Parathyroid adenoma (tissue), 2 donors: ENCODE measurements around the gene ARID3B.
"Not testable (repeated sequence)": the region's sequence is repeated elsewhere in the genome, so short reads cannot be mapped to it uniquely, and the experiment has no call there.

Experiments
- H2AFZ ChIP-seq: fragments of 300-600 bp; sonication (generic); one replicate; pipeline ENCODE4 v1.7.0; 2017; ENCODE audit warnings: antibody characterized with exemption, mild to moderate bottlenecking
- H3K27ac ChIP-seq: fragments of 300-600 bp; sonication (generic); one replicate; pipeline ENCODE4 v1.7.0; 2017
- H3K27me3 ChIP-seq: fragments of 300-600 bp; sonication (generic); one replicate; pipeline ENCODE4 v1.7.0; 2017; ENCODE audit warnings: low read length; ENCODE audit not compliant: control insufficient read depth, insufficient read depth
- H3K36me3 ChIP-seq: fragments of 300-600 bp; sonication (generic); one replicate; pipeline ENCODE4 v1.7.0; 2017; ENCODE audit warnings: low read length; ENCODE audit not compliant: control insufficient read depth, insufficient read depth
- H3K4me1 ChIP-seq: fragments of 300-600 bp; sonication (generic); one replicate; pipeline ENCODE4 v1.7.0; 2017; ENCODE audit warnings: control low read depth
- H3K4me2 ChIP-seq: fragments of 300-600 bp; sonication (generic); one replicate; pipeline ENCODE4 v1.7.0; 2017; ENCODE audit warnings: low read length
- H3K4me3 ChIP-seq: fragments of 300-600 bp; sonication (generic); one replicate; pipeline ENCODE4 v1.7.0; 2017; ENCODE audit warnings: low read depth, low read length
- H3K79me2 ChIP-seq: fragments of 300-600 bp; sonication (generic); one replicate; pipeline ENCODE4 v1.7.0; 2017; ENCODE audit warnings: control low read depth
- H3K9ac ChIP-seq: fragments of 300-600 bp; sonication (generic); one replicate; pipeline ENCODE4 v1.7.0; 2017; ENCODE audit warnings: mild to moderate bottlenecking
- H3K9me3 ChIP-seq: fragments of 300-600 bp; sonication (generic); one replicate; pipeline ENCODE4 v1.7.0; 2017; ENCODE audit warnings: low read length; ENCODE audit not compliant: control insufficient read depth
- TF ChIP-seq, protein P1 (sequence below): fragments of 300-600 bp; sonication (generic); IDR thresholded peaks from one replicate; pipeline ENCODE4 v1.7.0; 2017; ENCODE audit warnings: antibody characterized with exemption, mild to moderate bottlenecking
- donor health status: primary hyperparathyroidism.

The ARID3B gene

DNA sequence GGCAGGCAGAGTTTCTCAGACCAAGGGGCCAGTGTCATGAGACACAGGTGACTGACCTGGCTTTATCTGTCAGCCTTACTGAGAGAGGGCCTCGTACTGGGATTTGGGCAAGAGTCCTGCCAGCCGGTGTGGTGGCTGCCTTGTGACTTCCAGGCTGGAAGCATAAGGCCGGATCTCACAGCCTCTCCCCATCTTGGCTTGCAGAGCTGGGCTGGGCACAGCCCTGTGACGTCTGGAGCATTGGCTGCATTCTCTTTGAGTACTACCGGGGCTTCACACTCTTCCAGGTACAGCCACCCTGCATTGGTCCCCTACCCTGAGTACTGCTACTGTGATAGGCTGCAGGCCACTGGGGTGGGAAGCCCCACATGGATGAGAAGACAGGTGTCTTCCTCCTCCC is 86.7 kb downstream of the ARID3B start:
- Histone ChIP-seq H3K4me1 (no peaks in the 10 kb centered on the region), H3K9ac (no peak overlapping the region), H3K9me3 (no peaks in the 10 kb centered on the region), H3K27me3 (no peaks in the 10 kb centered on the region), H3K79me2 (no peaks in the 10 kb centered on the region), H3K4me3 (no peak overlapping the region), H2AFZ (no peak overlapping the region), H3K4me2 (no peak overlapping the region), H3K27ac (no peak overlapping the region), H3K36me3 (no peaks in the 10 kb centered on the region)
- TF ChIP-seq, protein P1, sequence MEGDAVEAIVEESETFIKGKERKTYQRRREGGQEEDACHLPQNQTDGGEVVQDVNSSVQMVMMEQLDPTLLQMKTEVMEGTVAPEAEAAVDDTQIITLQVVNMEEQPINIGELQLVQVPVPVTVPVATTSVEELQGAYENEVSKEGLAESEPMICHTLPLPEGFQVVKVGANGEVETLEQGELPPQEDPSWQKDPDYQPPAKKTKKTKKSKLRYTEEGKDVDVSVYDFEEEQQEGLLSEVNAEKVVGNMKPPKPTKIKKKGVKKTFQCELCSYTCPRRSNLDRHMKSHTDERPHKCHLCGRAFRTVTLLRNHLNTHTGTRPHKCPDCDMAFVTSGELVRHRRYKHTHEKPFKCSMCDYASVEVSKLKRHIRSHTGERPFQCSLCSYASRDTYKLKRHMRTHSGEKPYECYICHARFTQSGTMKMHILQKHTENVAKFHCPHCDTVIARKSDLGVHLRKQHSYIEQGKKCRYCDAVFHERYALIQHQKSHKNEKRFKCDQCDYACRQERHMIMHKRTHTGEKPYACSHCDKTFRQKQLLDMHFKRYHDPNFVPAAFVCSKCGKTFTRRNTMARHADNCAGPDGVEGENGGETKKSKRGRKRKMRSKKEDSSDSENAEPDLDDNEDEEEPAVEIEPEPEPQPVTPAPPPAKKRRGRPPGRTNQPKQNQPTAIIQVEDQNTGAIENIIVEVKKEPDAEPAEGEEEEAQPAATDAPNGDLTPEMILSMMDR: no peak

DNA sequence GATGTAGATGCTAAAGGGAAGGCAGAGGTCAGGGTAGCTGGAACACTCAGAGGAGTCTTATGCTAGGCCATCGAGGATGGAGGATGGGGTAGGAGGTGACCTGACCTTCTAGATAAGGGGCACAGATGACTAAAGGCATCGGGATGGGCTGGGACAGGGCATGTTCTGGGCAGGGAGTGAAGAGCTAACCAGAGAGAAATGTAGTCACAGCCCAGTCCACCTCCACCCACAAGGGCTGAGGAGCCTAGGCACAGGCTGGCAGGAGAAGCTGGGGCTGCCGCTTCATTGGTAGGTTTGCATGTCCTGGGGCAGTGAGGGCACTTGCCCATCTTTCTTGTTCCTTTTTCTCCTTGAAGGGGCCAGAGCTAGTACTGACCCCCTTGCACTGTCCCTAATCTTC is 87.2 kb downstream of the ARID3B start:
- H3K4me3 ChIP-seq: no peak overlapping the region
- no peak overlapping the region for H3K4me2 ChIP-seq
- TF ChIP-seq, protein P1: no peak
- no peak overlapping the region for H3K27ac ChIP-seq
- H3K9me3 ChIP-seq: no peaks in the 10 kb centered on the region
- H3K4me1 ChIP-seq: no peaks in the 10 kb centered on the region
- no peak overlapping the region for H2AFZ ChIP-seq
- H3K79me2 ChIP-seq: no peaks in the 10 kb centered on the region
- H3K36me3 ChIP-seq: no peaks in the 10 kb centered on the region
- no peak overlapping the region for H3K9ac ChIP-seq
- H3K27me3 ChIP-seq: no peaks in the 10 kb centered on the region

DNA sequence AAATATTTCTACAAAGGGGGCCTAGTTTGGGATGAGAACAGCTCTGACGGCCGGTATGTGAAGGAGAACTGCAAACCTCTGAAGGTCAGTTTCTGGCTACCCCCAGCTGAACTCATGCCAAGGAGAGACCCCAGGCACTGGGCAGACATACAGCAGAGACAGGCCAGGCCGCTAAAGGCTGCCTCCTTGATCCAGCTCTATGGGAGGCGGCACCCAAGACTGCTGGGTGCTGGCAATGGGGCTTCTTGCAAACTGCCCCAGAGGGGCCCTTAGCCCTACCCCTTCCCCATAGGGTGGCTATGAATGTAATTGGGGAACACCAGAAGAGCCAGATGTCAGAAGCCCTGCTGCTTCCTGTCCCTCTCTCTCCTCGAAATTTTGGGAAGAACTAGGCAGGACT is 87.9 kb downstream of the ARID3B start:
- no peaks in the 10 kb centered on the region for H3K4me1 ChIP-seq
- H3K4me3 ChIP-seq: no peak overlapping the region
- TF ChIP-seq, protein P1: no peak

DNA sequence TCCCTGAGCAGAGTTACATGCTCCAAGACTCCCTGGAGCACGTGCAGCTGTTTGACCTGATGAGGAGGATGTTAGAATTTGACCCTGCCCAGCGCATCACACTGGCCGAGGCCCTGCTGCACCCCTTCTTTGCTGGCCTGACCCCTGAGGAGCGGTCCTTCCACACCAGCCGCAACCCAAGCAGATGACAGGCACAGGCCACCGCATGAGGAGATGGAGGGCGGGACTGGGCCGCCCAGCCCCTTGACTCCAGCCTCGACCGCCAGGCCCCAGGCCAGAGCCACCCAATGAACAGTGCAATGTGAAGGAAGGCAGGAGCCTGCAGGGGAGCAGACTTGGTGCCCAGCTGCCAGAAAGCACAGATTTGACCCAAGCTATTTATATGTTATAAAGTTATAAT is 88.7 kb downstream of the ARID3B start:
- not testable (repeated sequence) for H3K4me3 ChIP-seq, H3K9ac ChIP-seq, H3K27ac ChIP-seq, H3K36me3 ChIP-seq, H3K27me3 ChIP-seq, H2AFZ ChIP-seq, H3K4me2 ChIP-seq, H3K4me1 ChIP-seq, H3K79me2 ChIP-seq, H3K9me3 ChIP-seq

More for the DNA sequence above, 87.9 kb downstream of the ARID3B start:
- Histone ChIP-seq H3K36me3 (no peaks in the 10 kb centered on the region), H2AFZ (no peak overlapping the region), H3K27me3 (no peaks in the 10 kb centered on the region), H3K9ac (no peak overlapping the region), H3K27ac (no peak overlapping the region), H3K9me3 (no peaks in the 10 kb centered on the region), H3K79me2 (no peaks in the 10 kb centered on the region), H3K4me2 (no peak overlapping the region)

DNA sequence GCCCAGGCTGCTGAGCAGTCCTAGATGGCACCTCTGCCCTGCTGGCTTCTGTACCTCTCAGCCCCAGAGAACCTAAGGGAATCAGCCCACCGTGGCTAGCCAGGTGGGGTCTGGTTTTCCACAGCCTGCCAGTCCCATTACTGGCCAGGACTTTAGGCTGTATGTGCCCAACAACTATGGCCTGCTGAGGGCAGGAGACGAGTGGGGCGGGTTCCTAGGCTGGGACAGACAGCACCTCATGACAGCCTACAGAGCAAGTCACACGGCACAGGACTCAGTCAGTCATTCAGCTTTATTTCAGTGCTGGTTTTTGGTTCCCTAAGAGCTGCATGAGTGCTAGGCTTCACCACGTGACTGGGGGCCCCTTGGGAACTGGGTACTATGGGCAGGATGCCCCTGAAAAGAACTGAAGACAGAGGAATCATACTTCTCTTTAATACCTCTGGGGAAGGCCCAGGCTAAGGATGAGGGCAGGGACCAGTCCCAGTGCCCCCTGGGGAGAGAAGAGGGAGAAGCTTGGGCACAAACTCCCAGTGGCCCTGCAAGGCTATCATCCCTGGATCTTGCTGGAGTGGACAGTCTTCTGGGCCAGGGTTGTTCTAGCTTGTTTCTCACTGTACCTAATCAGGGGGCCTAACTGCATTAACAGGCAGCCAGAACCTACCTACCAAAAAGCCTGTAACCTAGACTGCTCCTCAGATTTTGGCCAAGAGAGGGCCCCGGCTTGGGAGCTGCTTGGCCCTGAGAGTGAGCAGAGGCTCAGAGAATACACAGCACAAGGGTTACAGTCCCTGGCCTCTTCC is 89.5 kb downstream of the ARID3B start:
- Histone ChIP-seq H2AFZ (no peak overlapping the region), H3K4me1 (no peaks in the 10 kb centered on the region), H3K36me3 (no peaks in the 10 kb centered on the region), H3K27ac (no peak overlapping the region), H3K9ac (no peak overlapping the region), H3K27me3 (no peaks in the 10 kb centered on the region), H3K9me3 (no peaks in the 10 kb centered on the region), H3K79me2 (no peaks in the 10 kb centered on the region), H3K4me3 (no peak overlapping the region), H3K4me2 (no peak overlapping the region)
- TF ChIP-seq, protein P1: no peak
